B cell (primary cell): ENCODE data around the gene DCUN1D5. TPM values are rescaled to one million over a fixed set of nuclear protein-coding genes. Genes with fewer than 3 reads are reported as not detected.

Source experiments
- ATAC-seq: fragments of 200-7000 bp; cut with Tn5 transposase; one replicate; pipeline ENCODE4 v1.10.0; 2021; ENCODE audit warnings: low read depth, mild to moderate bottlenecking, moderate number of reproducible peaks, moderate library complexity
- CTCF ChIA-PET: fragments of 350-600 bp; sonication (Branson Sonifier 250); formaldehyde crosslinking; loops from one replicate; lab custom pipeline; 2021; ENCODE audit warnings: antibody characterized with exemption, inconsistent platforms; lab: Charles Lee
- POLR2A ChIA-PET: fragments of 350-600 bp; sonication (Branson Sonifier 250); formaldehyde crosslinking; loops from one replicate; lab custom pipeline; 2021; ENCODE audit warnings: antibody characterized with exemption; lab: Charles Lee
- DNase-seq: peaks from one replicate; pipeline ENCODE4 v3.0.0; 2013
- H2AFZ ChIP-seq: 2 replicates; pipeline ENCODE4 v1.6.1; 2012; ENCODE audit warnings: mild to moderate bottlenecking, low read depth, low read length; ENCODE audit not compliant: insufficient read depth, poor library complexity, severe bottlenecking
- H3K27ac ChIP-seq, 2 donors: 1 replicate in 1 of 2; 2 replicates in 1 of 2; pipeline ENCODE4 v1.5.1; 2012 to 2013; ENCODE audit warnings: low read length in 2 of 2, mild to moderate bottlenecking in 2 of 2, moderate library complexity in 1 of 2
- H3K27me3 ChIP-seq, 4 experiments: fragments of 200-600 bp in 1 of 4; sonication (generic) in 1 of 4; replicated peaks in 1 of 4; 1 replicate in 2 of 4; 2 replicates in 2 of 4; pipeline versions ENCODE4 v1.6.1 to v1.7.0; 2013 to 2016; ENCODE audit warnings: low read length in 3 of 4, mild to moderate bottlenecking in 2 of 4, mixed read lengths in 1 of 4, moderate library complexity in 1 of 4; ENCODE audit not compliant: insufficient read depth in 4 of 4, control insufficient read depth in 3 of 4; ENCODE audit errors: control extremely low read depth in 1 of 4
- H3K36me3 ChIP-seq, 2 experiments: replicated peaks in 1 of 2; 1 replicate in 1 of 2; 2 replicates in 1 of 2; pipeline versions ENCODE4 v1.6.1 to v1.7.1; 2013; ENCODE audit warnings: low read length in 1 of 2; ENCODE audit not compliant: insufficient read depth in 2 of 2, control insufficient read depth in 1 of 2; ENCODE audit errors: control extremely low read depth in 1 of 2, extremely low read depth in 1 of 2
- H3K4me1 ChIP-seq, 2 donors: fragments of 200-600 bp in 1 of 2; sonication (generic) in 1 of 2; 1 replicate in 1 of 2; 2 replicates in 1 of 2; pipeline versions ENCODE4 v1.5.1 to v1.6.1; 2013 to 2017; ENCODE audit warnings: low read length in 2 of 2; ENCODE audit not compliant: control insufficient read depth in 2 of 2, insufficient read depth in 2 of 2
- H3K4me2 ChIP-seq: replicated peaks from 2 replicates; pipeline ENCODE3; 2012; ENCODE audit warnings: mild to moderate bottlenecking, low read depth, low read length; ENCODE audit not compliant: poor library complexity, severe bottlenecking
- H3K4me3 ChIP-seq, 5 experiments: fragments of 200-600 bp in 1 of 5; sonication (generic) in 1 of 5; 1 replicate in 3 of 5; 2 replicates in 2 of 5; pipeline versions ENCODE4 v1.5.1 to v1.7.0; 2011 to 2016; ENCODE audit warnings: low read length in 4 of 5, mild to moderate bottlenecking in 4 of 5, low read depth in 2 of 5, control low read depth in 1 of 5, moderate library complexity in 1 of 5; ENCODE audit not compliant: insufficient read depth in 1 of 5; ENCODE audit errors: control extremely low read depth in 1 of 5, extremely low read depth in 1 of 5
- H3K79me2 ChIP-seq: fragments of 200-600 bp; sonication (generic); one replicate; pipeline ENCODE4 v1.6.0; 2016; ENCODE audit warnings: low read length; ENCODE audit not compliant: control insufficient read depth, insufficient read depth
- H3K9ac ChIP-seq: fragments of 200-600 bp; sonication (generic); 2 replicates; pipeline ENCODE4 v1.6.1; 2017; ENCODE audit warnings: mild to moderate bottlenecking, low read length, moderate library complexity
- H3K9me3 ChIP-seq, 3 donors: one replicate each; pipeline versions ENCODE4 v1.6.1 to v1.7.1; 2013; ENCODE audit warnings: low read length in 2 of 3; ENCODE audit not compliant: control insufficient read depth in 2 of 3, insufficient read depth in 1 of 3; ENCODE audit errors: control extremely low read depth in 1 of 3
- H4K20me1 ChIP-seq: 2 replicates; pipeline ENCODE4 v1.6.0; 2012; ENCODE audit warnings: mild to moderate bottlenecking, low read length; ENCODE audit not compliant: insufficient read depth, control insufficient read depth, poor library complexity, severe bottlenecking
- H3K27ac Mint-ChIP-seq: one replicate; pipeline ENCODE4 v1.8.0; 2021; ENCODE audit warnings: mixed read lengths
- H3K27me3 Mint-ChIP-seq: one replicate; pipeline ENCODE4 v1.8.0; 2021; ENCODE audit warnings: mixed read lengths
- H3K4me1 Mint-ChIP-seq: one replicate; pipeline ENCODE4 v1.8.0; 2021; ENCODE audit warnings: mixed read lengths
- H3K4me3 Mint-ChIP-seq: one replicate; pipeline ENCODE4 v1.8.0; 2021; ENCODE audit warnings: mixed read lengths
- H3K9me3 Mint-ChIP-seq: one replicate; pipeline ENCODE4 v1.8.0; 2022; ENCODE audit warnings: mixed read lengths; ENCODE audit not compliant: insufficient read depth
- EZH2 ChIP-seq: IDR thresholded peaks from 2 replicates; pipeline ENCODE4 v1.6.1; 2012; ENCODE audit warnings: borderline replicate concordance, low read depth, mild to moderate bottlenecking, moderate library complexity, low read length; ENCODE audit not compliant: insufficient read depth, poor library complexity, severe bottlenecking
- WGBS: methylation state at CpG from one replicate; pipeline ENCODE4 v1.1.5; 2013; ENCODE audit warnings: missing lambda C conversion rate; ENCODE audit not compliant: insufficient coverage; 5-methylcytosine and 5-hydroxymethylcytosine counted together
- intact Hi-C: fragments of 100-400 bp; cut with micrococcal nuclease; formaldehyde crosslinking; loops from one replicate; pipeline ENCODE4 v1.10.0; 2022
- polyA plus RNA-seq: library from polyadenylated mRNA; depleted of rRNA; stranded (reverse); fragments of >200 nt; gene quantifications from 2 replicates; pipeline ENCODE4 v1.2.3, GENCODE V29; 2012
- total RNA-seq, 2 donors: library from RNA; stranded (reverse); fragments of 120-200 nt in 1 of 2; gene quantifications; 1 replicate in 1 of 2; 2 replicates in 1 of 2; pipeline versions ENCODE4 v1.2.3 to v1.2.4, GENCODE V29; 2013 to 2022
- TF ChIP-seq, protein P1 (sequence below): fragments of 200-600 bp; IDR thresholded peaks from one replicate; pipeline ENCODE4 v1.8.0; 2022; ENCODE audit warnings: antibody characterized with exemption, mild to moderate bottlenecking

DCUN1D5 gene
- total and polyA plus RNA-seq, 2 donors (not counting 1 experiment from before 2014, with no cell fraction given), result 11.9 to 14.2 TPM

DNA sequence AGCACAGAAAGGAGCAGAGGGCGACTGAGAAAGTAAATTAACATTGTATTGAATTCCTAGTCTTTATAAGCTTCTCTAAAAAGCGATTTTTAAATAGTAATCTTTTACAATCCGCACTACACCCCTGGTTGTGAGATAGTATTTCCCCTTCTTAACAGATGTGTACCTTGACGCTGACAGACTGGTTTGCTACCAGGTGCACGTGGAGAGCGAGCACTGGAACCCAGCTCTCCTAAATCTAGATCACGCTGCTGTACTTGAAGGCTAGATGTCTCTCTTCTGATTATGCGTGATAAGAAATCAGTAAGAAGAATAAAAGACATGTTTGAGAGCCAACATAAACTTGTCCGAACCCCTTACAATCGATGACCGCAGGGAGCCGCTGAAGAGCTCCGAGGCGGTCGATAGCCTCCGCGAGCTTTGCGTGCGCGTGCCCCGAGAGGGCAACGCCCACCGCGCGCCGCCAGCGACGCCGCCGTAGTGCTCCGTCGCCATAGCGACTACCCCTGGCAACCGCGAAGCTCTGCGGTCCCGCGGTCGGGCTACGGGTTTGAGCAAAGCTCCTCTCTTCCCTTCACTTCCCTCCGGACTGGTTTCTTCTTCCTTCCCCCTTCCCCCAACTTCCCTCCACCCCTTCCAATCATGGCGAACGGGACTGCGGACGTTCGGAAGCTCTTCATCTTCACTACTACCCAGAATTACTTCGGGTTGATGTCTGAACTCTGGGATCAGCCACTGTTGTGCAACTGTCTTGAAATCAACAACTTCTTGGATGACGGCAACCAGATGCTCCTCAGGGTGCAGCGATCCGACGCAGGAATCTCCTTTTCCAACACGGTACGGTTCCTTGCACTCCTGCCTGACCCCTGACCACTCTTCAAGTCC, 17.2 kb upstream of the DCUN1D5 start, which contains the start of gene DYNC2H1:
TSS of gene DYNC2H1 (plus strand) at position 494 of the 885 bp plus-strand sequence. CDS start at position 643, 149 bp downstream.
- under 1% methylated on average over 47 of the region's 53 CpGs for WGBS
- H3K4me2 ChIP-seq, result peak within 1 kb of the TSS; percentile 79
- no peaks in the 10 kb centered on the region for H3K79me2 ChIP-seq
- no peaks in the 10 kb centered on the region for H4K20me1 ChIP-seq
- Mint-ChIP-seq H3K4me3 (peak within 1 kb of the TSS; percentile 98), H3K27ac (peak within 1 kb of the TSS; percentile 92), H3K27me3 (peaks cover 5% of the 10 kb centered on the region), H3K9me3 (no peaks in the 10 kb centered on the region), H3K4me1 (peaks cover 14% of the 10 kb centered on the region)
- H3K4me3 ChIP-seq, result peak within 1 kb of the TSS; percentile 67 to 87 (median 80)
- H3K27me3 ChIP-seq, result peaks cover 0 to 8% (median 4%) of the 10 kb centered on the region in 4 experiments
- peaks cover 12 to 17% of the 10 kb centered on the region in 2 donors for H3K4me1 ChIP-seq
- CTCF ChIA-PET, result interaction anchor here (0.5 to 2.7 kb wide), 8 partner anchors 9 to 556 kb away, joined by 3 to 25 read pairs (median 4); partner anchors contain the start of gene DCUN1D5
- intact Hi-C loops, result loop anchor here (1.0 kb wide), 3 partner anchors 17 to 1195 kb away; partner anchors contain the start of gene DCUN1D5
- peak within 1 kb of the TSS; percentile 77 for H3K9ac ChIP-seq
- DNase-seq, result peak; percentile 93
- no peaks in the 10 kb centered on the region for H3K9me3 ChIP-seq
- ATAC-seq, result peak; percentile 94
- POLR2A ChIA-PET, result interaction anchor here (1.9 kb wide), 1 partner anchor 17 kb away, joined by 14 read pairs; the partner anchor contains the start of gene DCUN1D5
- H3K27ac ChIP-seq, result peak within 1 kb of the TSS; percentile 26 to 67
- H2AFZ ChIP-seq, result peak within 1 kb of the TSS; percentile 91
- TF ChIP-seq, protein P1, sequence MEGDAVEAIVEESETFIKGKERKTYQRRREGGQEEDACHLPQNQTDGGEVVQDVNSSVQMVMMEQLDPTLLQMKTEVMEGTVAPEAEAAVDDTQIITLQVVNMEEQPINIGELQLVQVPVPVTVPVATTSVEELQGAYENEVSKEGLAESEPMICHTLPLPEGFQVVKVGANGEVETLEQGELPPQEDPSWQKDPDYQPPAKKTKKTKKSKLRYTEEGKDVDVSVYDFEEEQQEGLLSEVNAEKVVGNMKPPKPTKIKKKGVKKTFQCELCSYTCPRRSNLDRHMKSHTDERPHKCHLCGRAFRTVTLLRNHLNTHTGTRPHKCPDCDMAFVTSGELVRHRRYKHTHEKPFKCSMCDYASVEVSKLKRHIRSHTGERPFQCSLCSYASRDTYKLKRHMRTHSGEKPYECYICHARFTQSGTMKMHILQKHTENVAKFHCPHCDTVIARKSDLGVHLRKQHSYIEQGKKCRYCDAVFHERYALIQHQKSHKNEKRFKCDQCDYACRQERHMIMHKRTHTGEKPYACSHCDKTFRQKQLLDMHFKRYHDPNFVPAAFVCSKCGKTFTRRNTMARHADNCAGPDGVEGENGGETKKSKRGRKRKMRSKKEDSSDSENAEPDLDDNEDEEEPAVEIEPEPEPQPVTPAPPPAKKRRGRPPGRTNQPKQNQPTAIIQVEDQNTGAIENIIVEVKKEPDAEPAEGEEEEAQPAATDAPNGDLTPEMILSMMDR, result peak; percentile 65
- no peak for TF ChIP-seq EZH2
- H3K36me3 ChIP-seq, result no peaks in the 10 kb centered on the region

GRCh38 chr11:103097279-103097678, 5.3 kb upstream of the DCUN1D5 start:
- H2AFZ ChIP-seq, result no peak overlapping the region

More at GRCh38 chr11:103097279-103097678, 5.3 kb upstream of the DCUN1D5 start:
- Histone ChIP-seq H3K4me1 (peaks cover 6 to 7% of the 10 kb centered on the region in 2 donors), H3K9me3 (no peaks in the 10 kb centered on the region), H4K20me1 (no peaks in the 10 kb centered on the region), H3K79me2 (no peaks in the 10 kb centered on the region), H3K27me3 (peaks cover 0 to 44% (median 24%) of the 10 kb centered on the region in 4 experiments), H3K4me3 (no peak overlapping the region), H3K27ac (no peak overlapping the region), H3K9ac (no peak overlapping the region), H3K36me3 (no peaks in the 10 kb centered on the region), H3K4me2 (no peak overlapping the region)
- intact Hi-C loops, result no loop called here
- no peaks in the 10 kb centered on the region for H3K9me3 Mint-ChIP-seq
- H3K4me1 Mint-ChIP-seq, result peaks cover 4% of the 10 kb centered on the region
- ChIA-PET POLR2A (no interaction called here), CTCF (no interaction called here)
- no peak overlapping the region for H3K27ac Mint-ChIP-seq
- TF ChIP-seq EZH2, result no peak
- TF ChIP-seq, protein P1, result no peak
- ATAC-seq (no peak), DNase-seq (no peak)
- H3K27me3 Mint-ChIP-seq, result peaks cover 79% of the 10 kb centered on the region
- no peak overlapping the region for H3K4me3 Mint-ChIP-seq
